Colon (tissue), 2 donors: ENCODE data around the gene CBFA2T3.

Experiments
- FAIRE-seq: peaks from 2 replicates; lab custom pipeline; 2012; peaks lifted over from hg19 to GRCh38; lab: Jason Lieb, UNC
- donor health status: control.
- donor health status: control.

Gene CBFA2T3

DNA sequence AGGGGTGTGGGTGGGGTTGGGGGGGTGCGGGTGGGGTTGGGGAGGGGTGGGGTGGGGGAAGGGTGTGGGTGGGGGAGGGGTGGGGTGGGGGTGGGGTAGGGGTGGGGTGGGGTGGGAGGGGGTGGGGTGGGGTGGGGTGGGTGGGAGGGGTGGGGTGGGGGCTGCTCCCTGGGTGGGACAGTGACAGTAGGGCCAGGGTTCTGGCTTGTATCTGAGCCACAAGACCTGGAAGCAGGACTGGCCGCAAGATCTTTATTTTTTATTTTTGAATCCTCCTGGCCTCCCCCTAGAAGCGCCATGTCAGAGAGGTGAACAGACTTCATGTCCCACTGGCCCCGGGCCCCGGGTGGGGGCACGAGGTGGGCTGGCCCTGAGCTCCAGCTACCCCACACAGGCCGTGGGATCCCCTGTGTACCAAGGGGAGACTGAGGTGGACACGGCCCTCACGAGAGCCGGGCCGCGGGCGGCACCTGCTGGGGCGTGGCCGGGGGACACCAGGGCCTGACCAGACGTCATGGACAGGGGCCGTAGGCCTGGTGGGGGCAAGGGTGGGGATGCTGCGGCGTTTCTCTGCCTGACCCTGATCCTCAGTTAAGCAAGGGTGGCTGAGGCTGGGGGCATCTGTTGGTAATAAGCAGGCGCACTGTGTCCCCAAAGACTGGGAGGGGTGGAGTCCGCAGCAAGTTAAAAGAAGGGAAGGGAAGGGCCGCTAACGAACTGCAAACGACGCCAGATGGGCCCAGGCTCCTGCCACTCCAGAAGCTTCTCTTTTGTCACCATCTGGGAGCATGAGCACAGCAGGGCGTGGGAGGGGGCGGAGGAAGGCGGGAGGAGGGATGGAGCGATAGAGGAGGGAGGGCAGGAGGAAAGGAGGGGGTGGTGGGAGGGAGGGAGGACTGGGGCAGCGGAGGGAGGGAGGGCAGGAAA lies 88.3 kb downstream of the CBFA2T3 start:
- FAIRE-seq, result no peak

DNA sequence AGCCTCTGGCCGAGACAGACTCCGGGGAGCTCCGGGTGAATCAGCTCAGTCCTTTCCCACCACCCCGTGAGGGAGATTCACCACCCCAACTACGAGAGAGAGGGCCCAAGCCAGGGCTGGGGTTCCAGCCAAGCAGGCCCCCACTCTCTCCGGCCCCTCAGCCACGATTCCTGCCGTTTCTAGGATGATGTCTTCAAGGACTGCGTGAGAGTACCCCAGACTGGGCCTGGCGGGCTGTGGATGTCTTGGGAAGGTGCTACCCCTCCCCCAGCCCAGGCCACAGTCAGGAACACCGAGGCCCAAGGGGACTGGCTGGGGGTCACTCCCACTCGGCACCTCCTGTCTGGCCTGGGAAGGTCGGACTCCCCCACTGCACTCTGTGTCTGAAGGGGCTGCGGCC lies 89.0 kb downstream of the CBFA2T3 start:
- no peak for FAIRE-seq

DNA sequence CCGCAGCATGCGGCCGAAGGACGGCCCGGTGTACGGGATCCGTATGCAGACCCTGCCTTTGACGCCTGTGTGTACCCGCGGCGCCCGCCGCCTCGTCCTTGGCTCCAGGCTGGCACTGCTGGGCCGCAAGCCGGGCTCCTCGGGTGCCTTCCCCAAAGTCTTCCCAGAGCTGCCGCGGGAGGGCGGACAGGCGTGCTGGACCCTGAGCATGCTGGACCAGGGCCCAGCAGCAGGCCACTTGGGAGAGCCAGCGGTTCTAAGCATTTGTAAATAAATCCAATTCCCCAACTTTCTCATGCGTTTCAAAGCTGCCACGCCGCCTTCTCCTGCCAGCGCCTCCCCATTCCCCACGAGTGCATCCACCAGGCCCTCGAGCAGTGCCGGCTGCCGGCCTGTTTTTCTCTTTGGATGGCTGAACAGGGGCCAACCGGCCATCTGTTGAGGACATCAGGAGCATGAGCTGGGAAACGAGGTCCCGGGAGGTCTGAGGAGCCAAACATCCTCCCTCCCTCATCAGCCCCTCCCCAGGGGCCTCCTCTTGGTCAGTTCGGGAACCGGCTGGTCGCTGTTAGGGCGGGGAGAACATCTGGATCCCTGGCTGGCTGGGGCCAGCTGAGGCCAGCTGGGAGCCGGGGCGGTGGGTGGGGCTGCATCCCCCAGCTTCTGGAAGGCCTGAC lies 90.0 kb downstream of the CBFA2T3 start:
- FAIRE-seq, result no peak

DNA sequence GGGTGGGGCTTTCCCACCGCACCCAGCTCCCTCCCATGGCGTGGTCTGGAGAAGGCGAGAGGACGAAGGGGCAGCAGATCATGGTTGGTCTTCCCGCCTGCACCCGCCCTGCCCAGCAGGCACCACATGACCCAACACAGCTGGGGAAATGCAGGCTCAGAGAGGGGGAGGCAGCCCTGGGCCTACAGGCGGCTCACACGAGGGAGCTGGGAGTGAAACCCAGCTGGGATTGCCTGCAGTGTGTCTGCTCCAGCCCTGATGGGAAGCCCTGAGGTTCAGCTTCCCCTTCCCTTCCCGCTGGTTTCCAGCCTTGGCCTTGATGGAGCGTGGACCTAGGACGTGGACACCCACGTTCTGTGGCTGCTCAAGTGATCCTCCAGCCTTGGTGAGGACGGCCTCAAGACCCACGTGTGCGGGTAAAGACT lies 90.6 kb downstream of the CBFA2T3 start:
- FAIRE-seq, result no peak

DNA sequence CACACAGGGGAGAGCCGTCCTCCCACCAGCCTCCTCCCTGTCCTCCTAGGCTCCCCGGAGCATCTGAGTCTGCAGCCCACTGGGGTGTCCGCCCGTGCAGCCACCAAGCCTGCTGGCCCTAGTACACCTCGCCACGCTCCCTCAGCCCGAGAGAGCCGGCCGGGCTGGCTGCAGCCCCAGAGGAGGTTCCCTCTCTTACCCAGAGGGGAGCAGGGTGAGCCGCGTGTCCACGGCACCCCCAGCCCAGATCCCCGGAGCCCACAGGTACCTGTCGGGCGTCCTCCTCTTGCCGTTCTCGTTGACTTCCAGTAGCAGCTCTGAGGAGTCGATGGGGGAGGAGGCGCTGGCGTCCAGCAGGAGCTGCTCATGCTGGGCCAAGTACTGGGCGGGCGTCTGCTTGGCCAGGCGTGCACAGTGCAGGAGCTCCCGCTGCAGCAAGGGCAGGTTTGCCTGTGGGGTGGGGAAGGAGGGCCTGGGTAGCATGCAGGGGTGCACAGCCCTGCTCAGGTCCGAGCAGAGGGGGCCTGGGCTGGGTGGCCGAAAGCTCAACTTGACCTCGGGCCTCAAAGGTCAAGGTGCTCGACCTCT lies 91.2 kb downstream of the CBFA2T3 start:
- no peak for FAIRE-seq

DNA sequence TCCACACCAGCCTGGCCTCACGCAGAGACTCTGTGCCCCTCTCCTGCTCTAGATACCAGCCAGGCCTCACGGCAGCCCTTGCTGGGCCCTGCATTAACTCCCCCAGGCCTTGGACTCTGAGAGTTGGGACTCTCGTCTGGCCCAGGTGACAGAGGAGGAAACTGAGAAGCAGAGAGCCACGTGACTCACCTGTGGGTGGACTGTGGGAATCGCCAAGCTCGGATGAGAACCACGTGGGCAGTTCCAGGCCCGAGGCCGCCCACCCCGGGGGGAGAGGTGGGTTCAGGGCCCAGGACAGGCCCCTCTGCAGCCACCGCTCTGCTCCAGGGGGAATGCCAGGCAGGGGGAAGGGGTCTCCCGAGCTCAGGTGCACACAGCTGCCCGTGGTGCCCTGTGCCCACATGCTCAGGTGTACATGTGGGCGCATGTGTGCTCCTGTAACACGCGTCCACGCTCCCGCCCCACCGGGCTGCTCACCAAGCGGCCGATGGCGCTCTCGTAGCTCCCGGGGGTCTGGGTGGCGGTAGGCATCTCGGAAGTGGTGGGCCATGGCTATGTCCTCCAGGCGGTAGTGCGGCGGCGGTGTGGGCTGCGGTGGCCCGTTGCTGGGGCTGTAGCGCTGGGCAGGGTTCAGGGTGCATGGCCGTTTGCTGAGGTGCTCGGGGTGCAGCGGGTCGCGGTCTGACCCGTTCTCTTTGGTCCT lies 92.3 kb downstream of the CBFA2T3 start:
- no peak for FAIRE-seq

DNA sequence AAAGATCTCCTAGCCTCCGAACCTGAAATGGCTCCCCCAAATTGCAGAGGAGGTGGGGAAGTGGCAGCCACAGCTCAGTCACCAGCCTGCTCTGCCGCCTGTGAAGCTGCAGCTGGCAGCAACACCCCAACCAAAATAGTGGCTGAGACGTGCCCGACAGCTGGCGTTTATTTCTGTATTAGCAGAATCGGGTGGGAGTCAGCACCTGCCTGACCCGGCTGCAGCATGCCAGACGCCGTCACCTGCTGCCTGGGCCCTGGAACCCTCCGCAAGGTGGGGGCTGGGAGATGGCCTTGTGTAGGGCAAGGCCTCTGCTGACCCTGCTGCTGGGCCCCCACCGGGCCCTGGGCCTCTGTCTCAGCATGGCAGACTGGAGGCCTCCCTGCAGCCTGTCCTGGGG lies 93.1 kb downstream of the CBFA2T3 start:
- no peak for FAIRE-seq

DNA sequence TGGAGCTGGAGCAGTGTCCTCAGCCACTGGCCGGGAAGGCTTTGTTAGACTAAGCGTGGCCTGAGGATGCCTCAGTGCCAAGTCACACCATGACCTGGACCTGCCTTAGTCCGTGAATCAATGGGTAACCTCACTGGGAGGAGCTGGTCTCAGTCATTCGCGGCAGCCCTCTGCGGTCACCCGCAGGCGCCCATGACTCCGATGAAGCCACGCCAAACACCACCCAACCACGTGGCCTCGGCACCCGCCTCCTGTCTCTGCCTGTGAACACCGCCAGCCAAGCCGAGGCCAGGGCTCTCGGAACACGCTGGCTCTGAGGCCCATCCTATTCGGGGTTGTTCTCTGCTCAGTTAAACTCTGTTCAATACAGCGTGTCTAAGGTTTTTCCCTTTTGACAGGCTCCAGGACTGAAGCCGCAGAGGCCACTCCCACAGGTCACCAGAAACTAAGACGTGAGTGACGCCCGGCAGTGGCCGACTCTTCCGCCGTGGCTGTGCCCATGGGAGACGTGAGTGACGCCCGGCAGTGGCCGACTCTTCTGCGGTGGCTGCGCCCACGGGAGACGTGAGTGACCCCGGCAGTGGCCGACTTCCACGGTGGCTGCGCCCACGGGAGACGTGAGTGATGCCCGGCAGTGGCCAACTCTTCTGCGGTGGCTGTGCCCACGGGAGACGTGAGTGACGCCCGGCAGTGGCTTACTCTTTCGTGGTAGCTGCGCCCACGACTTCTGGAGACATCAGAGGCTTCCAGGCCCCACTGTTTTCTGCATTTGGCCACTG lies 93.7 kb downstream of the CBFA2T3 start:
- no peak for FAIRE-seq

DNA sequence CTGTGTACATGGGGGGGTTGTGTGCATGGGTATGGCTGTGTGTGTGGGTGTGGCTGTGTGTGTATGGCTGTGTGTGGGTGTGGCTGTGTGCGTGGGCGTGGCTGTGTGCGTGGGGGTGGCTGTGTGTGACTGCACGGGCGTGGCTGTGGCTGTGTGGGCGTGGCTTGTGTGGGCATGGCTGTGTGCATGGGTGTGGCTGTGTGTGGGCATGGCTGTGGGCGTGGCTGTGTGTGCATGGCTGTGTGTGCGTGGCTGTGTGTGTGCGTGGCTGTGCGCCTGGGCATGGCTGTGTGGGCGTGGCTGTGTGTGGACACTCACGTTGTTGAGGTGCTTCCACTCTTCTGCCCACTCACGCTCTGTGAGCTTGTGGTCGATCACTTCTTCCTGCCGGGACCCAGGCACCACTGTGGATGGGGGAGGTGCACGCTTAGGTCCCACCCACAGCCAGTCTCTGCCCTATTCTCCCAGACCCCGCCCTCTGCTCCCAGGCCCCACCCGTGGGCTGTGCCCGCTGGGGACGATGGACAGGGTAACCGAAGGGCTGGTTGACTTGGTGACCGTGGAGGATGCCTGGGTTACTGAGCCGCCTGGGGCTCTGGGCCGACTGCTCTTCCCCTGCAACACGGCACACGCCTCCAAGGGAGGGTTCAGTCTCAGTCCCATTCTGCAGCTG lies 94.5 kb downstream of the CBFA2T3 start:
- no peak for FAIRE-seq

DNA sequence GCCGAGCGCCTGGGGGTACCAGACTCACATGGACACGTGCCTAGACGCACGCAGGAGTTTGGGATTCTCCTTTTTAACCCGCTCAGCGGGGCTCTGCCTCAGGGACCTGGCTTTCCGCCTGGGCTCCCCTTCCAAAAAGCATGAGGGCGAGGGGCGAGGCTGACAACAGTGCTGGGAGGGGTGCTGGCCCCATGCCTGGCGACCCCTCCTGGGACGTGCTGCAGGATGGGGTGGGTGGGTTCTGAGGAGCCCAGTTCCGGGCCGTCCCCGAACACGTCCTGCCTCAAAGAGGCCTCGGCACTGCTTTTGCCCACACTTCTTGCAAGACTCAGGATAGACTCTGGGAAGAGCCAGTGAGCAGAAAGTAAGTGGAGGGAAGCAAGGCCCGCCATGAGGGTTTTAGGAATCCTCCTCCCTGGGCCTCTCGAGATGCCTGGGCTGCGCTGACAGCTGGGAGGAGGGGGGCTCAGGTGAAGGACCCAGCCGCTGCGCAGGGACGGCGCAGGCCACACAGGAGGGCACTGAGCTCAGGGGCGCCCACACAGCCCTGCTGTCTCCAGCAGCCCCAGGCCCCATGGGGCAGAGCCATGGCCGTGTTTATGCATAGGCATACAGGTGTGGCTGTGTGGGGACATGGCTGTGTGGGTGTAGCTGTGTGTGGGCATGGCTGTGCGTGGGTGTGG lies 95.2 kb downstream of the CBFA2T3 start:
- FAIRE-seq, result no peak

DNA sequence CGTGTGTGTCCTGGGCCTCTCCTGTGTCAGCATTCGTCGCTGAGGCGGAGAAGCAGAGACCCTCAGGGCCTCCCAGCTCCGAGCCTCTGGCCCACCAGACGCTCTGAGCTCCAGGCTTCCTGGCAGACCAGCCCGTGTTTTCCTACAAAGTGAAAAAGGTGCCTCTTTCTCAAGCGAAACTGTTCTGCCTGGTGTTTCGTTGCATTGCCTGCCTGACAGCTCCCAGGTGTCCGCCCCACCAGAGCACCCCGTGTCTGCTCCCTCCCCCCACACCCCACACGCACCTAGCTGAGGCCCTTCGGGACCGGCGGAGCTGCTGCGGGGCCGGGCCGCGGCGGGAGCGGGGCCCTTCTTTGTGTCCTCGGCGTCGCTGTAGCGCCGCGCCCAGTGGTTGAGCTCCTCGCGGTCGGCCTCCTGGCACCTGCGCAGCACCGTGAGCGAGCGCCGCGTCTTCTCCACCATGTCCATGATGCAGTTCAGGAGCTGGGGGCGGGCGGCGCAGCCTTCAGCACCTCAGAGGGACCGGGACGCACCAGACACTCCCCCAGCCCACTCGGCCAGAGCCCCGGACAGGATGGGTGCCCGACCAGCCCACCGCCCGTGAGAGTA lies 95.9 kb downstream of the CBFA2T3 start:
- FAIRE-seq, result no peak

DNA sequence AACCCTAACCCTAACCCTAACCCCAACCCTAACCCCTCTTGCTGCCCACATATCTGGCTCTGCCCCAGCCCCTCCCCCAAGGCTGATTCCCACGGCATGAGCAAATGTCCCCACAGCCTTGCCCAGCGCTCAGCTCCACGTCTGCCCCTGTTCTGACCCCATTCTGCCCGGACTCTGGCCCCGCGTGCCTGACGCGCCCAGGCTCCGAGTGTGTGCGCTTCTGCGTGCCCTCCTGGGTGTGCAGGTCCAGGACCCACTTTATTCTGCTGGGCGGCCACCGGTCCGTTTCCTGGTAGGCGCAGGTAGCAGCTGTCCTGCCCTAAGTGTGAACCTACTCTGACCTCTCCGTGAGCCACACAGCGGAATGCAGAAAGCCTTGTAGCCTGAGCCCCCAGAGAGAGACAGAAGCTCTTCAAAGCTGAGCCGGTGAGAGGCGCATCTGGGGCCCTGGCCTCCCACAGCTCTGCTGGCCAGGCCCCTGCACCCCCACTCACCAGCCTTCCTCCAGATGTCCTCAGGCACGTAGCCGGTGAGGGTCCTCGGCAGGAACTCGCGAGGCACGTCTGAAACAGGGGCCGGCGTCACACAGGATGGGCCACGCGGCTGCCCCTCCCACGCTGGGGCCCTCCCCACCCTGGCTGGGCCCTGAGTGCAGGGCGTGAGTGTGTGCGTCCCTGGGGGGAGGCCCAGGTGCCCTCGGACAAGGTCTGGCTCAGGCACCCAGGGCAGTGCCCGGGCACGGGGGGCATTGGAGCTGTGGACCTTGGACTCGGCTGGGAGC lies 96.6 kb downstream of the CBFA2T3 start:
- FAIRE-seq, result no peak

DNA sequence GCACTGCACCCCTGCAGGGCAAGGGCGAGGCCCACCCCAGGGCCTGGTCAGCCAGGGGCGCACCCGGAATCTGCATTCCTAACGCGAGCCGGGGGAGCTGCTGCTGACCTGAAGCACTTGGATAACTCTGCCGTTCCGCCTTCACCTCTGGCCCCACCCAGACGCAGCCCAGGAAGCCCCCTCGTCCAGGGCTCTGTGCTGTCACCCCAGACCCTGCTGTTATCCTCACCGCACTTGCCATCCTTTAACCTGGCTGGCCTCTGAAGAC lies 97.3 kb downstream of the CBFA2T3 start:
- no peak for FAIRE-seq

DNA sequence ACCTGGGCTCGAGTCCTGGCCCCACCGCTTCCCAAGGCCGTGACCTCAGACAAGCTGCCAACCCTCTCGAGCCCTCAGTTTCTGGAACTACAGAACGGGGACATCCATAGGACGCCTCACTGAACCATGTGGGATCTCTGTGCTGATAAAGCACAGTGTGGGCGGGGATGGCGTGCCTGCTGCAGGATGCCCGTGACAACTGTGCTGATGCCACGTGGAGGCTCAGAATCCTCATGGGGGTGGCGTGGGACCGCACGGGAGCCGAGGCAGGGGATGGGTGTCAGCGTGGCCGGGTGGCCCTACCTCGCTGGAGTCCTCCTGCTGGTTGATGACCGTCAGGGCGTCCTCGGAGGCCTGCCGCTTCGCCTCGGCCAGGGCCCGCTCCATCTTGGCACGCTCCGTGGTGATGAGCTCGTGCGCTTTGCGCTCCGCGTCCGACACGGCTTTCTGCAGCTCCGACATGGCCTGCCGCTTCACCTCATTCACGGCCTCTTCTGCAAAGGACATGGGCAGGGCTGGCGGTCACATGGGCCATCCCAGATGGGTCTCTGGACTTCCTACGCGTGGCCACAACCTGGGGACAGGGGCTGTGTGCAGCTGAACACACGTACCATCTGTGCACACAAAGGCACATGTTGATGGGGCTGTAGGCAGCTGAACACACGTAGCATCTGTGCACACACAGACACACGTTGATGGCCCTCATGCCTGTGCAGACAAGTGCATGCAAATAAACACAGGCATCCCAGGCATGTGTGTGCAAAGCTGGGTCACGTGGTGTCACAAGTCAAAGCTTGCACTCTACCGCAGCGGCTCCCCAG lies 97.8 kb downstream of the CBFA2T3 start:
- no peak for FAIRE-seq

DNA sequence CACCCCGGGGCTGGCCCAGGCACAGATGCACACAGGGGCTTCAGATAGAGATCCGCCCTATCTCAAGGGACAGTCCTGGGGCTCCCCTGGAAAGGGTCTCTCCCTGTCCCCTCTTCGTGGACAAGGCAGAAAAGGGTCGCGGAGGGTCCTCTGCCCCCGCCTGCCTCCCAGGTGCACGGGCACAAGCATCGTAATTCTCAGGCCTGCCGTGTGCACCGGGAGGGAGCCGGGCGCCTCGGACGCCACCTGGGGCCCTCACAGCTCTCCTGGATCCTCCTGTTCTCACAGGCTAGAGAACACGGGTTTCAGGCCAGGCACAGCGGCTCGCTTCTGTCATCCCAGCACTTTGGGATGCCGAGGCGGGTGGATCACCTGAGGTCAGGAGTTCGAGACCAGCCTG lies 98.7 kb downstream of the CBFA2T3 start:
- FAIRE-seq, result no peak

DNA sequence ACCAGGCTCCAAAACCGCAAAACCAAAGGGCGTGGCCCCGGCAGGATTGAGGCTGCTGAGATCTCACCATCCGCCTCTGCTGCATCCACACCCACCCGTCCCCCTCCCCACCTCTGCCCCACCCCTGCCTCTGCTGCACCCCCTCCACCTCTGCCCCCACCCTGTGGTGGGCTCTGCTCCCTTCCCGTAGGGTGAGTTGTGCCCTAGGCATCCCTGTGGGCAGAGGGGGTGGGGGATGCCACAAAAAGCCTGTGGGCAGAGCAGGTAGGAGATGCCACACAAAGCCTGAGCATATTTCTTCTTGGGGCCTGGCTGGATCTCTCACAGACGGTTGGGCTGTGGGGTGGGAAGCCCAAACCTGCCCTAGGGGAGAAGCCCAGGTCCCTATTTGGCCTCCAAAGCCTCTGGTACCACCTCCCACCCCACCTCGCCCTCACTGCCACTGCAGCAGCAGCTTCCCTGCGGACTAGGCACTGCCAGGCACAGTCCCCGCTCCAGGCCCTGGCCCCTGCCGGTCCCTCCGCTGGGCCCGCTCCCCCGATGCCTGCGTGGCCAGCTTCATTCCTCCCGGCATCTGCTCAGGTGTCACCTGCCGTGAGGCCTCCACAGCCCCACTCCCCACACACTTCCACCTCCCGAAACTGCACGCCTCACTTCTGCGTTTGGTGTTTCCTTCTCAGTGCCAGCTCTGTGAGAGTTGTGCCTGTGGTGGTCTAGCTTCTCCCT lies 99.3 kb downstream of the CBFA2T3 start:
- FAIRE-seq, result no peak

DNA sequence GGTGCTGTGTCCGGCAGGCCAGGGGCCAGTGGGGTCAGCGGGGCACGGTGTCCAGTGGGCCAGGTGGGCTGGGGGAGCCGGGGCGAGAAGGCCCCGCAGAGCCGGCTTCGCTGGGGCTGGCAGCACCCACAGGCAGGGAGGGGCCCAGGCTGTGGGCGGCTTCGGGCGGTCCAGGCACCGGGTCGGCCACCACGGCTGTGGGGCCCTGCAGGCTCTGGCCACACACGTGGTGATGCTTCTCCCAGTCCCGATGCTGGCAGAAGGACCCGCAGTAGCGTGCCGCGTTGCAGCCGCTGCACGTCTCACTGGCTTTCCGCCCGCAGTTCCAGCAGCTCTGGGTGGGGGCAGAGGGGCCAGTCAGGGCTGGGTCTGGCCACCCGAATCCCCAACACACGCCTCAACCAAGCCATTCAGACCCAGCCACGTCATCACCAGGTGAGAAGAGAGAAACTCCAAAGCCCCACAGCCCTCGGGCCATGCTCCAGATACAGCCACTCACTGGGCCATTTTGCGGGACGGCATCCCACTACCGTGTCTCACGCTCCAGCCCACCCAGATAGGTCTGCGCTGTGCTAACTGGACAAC lies 100.0 kb downstream of the CBFA2T3 start:
- no peak for FAIRE-seq
